HL-60 (cell line): ENCODE results near the gene HSCB.

Experiments used
- DNase-seq, 2 experiments: peaks; one replicate each; pipeline ENCODE4 v3.0.0-alpha.2; 2010 to 2020; ENCODE audit warnings: low read depth in 1 of 2, low spot score in 1 of 2
- H3K27ac ChIP-seq: fragments of 250-450 bp; sonication (Bioruptor Pico); replicated peaks from 2 replicates; pipeline ENCODE4 v1.5.1; 2020; ENCODE audit warnings: mild to moderate bottlenecking, moderate library complexity
- H3K27me3 ChIP-seq: fragments of 250-450 bp; sonication (Bioruptor Pico); 2 replicates; pipeline ENCODE4 v1.5.1; 2021; ENCODE audit warnings: mild to moderate bottlenecking, moderate library complexity; ENCODE audit not compliant: insufficient read depth, poor library complexity, severe bottlenecking
- H3K4me3 ChIP-seq: replicated peaks from 2 replicates; pipeline ENCODE4 v1.5.1; 2011; ENCODE audit warnings: mild to moderate bottlenecking, control low read depth, low read length; ENCODE audit not compliant: insufficient read depth
- CTCF ChIP-seq: IDR thresholded peaks from one replicate; pipeline ENCODE4 v1.5.1; 2011; ENCODE audit warnings: low read length, control low read depth, inconsistent platforms; ENCODE audit not compliant: insufficient read depth
- GABPA ChIP-seq: IDR thresholded peaks from 2 replicates; pipeline ENCODE4 v1.6.1; 2012; ENCODE audit warnings: low read depth
- POLR2AphosphoS5 ChIP-seq: IDR thresholded peaks from 2 replicates; pipeline ENCODE4 v1.6.1; 2012; ENCODE audit warnings: low read depth
- REST ChIP-seq: IDR thresholded peaks from 2 replicates; pipeline ENCODE4 v1.6.1; 2012; ENCODE audit warnings: low read depth; ENCODE audit not compliant: insufficient replicate concordance
- SPI1 ChIP-seq: IDR thresholded peaks from 2 replicates; pipeline ENCODE4 v1.6.1; 2012; ENCODE audit warnings: low read depth, mild to moderate bottlenecking, borderline replicate concordance

The HSCB gene

GRCh38 chr22:28773461-28773867, 31.6 kb downstream of the HSCB start:
- H3K4me3 ChIP-seq, result peak overlapping the region; percentile 68
- H3K27ac ChIP-seq, result peak overlapping the region; percentile 43
- H3K27me3 ChIP-seq, result no peaks in the 10 kb centered on the region
- TF ChIP-seq POLR2AphosphoS5, result no peak
- no peak for TF ChIP-seq REST
- no peak for TF ChIP-seq SPI1
- no peak for TF ChIP-seq CTCF
- TF ChIP-seq GABPA, result no peak
- DNase-seq, result no peak

GRCh38 chr22:28774378-28774777, 32.5 kb downstream of the HSCB start:
- Histone ChIP-seq H3K27me3 (no peaks in the 10 kb centered on the region), H3K4me3 (no peak overlapping the region), H3K27ac (no peak overlapping the region)
- DNase-seq, result no peak
- no peak for TF ChIP-seq POLR2AphosphoS5
- no peak for TF ChIP-seq GABPA
- no peak for TF ChIP-seq REST
- TF ChIP-seq SPI1, result no peak
- TF ChIP-seq CTCF, result no peak

- H3K27me3 ChIP-seq, result no peaks in the 10 kb centered on the region
- TF ChIP-seq POLR2AphosphoS5 (no peak), CTCF (no peak), SPI1 (no peak), REST (no peak), GABPA (no peak)
- DNase-seq, result no peak
- no peak overlapping the region for H3K4me3 ChIP-seq
- no peak overlapping the region for H3K27ac ChIP-seq
Observed at GRCh38 chr22:28779833-28780232, 38.0 kb downstream of the HSCB start.
